Left renal pelvis (tissue), 4 donors: Measurements from ENCODE around the gene NUP107. TPM values are rescaled to one million over a fixed set of nuclear protein-coding genes. Genes with fewer than 3 reads are reported as not detected.
"Not testable (repeated sequence)": the region's sequence is repeated elsewhere in the genome, so short reads cannot be mapped to it uniquely, and the experiment has no call there.

Experiments used
- DNase-seq, 4 donors: peaks; one replicate each; pipeline ENCODE4 v3.0.0-alpha.2; 2013; ENCODE audit warnings: low read depth in 4 of 4, low spot score in 3 of 4
- polyA plus RNA-seq, 4 donors: library from polyadenylated mRNA; unstranded; fragments of 120-200 nt; gene quantifications; one replicate each; pipeline ENCODE4 v1.2.1, GENCODE V29; 2013; ENCODE audit not compliant: insufficient read length in 4 of 4

Gene NUP107
- 10 to 100 TPM; 59.0 to 81.0 (median 70.3) TPM for polyA plus RNA-seq

- DNase-seq: peak; percentile 95 to 97 (median 96)
These were observed at the start of gene NUP107 for GRCh38 chr12:68686595-68687521. Gene NUP107, plus strand, starts transcription at chr12:68686978. Its CDS starts 88 bp downstream, at chr12:68687066.

GRCh38 chr12:68637439-68637838, 49.3 kb upstream of the NUP107 start:
- not testable (repeated sequence) for DNase-seq

- DNase-seq: no peak
These were observed 48.6 kb upstream of the NUP107 start for GRCh38 chr12:68638171-68638570.

- DNase-seq: no peak
These were observed 47.9 kb upstream of the NUP107 start for GRCh38 chr12:68638721-68639395.

GRCh38 chr12:68639396-68639767, 47.4 kb upstream of the NUP107 start:
- no peak for DNase-seq

- no peak for DNase-seq
These were observed 45.6 kb upstream of the NUP107 start for GRCh38 chr12:68641138-68641537.

- no peak for DNase-seq
These were observed 40.3 kb upstream of the NUP107 start for GRCh38 chr12:68646484-68646883.

- no peak for DNase-seq
These were observed 39.3 kb upstream of the NUP107 start for GRCh38 chr12:68647507-68647906.

- no peak for DNase-seq
These were observed 38.6 kb upstream of the NUP107 start for GRCh38 chr12:68648179-68648578.

GRCh38 chr12:68665016-68665569, 21.7 kb upstream of the NUP107 start:
- no peak for DNase-seq

- no peak for DNase-seq
These were observed 19.5 kb upstream of the NUP107 start for GRCh38 chr12:68667291-68667690.

GRCh38 chr12:68667896-68668295, 18.9 kb upstream of the NUP107 start:
- no peak for DNase-seq

GRCh38 chr12:68671179-68671578, 15.6 kb upstream of the NUP107 start:
- no peak for DNase-seq

GRCh38 chr12:68673788-68674187, 13.0 kb upstream of the NUP107 start:
- DNase-seq: no peak

GRCh38 chr12:68674376-68674775, 12.4 kb upstream of the NUP107 start:
- no peak for DNase-seq

- DNase-seq: no peak
These were observed 11.5 kb upstream of the NUP107 start for GRCh38 chr12:68675101-68675842.

- DNase-seq: not testable (repeated sequence)
These were observed 9.9 kb upstream of the NUP107 start for GRCh38 chr12:68676854-68677253.

- no peak for DNase-seq
These were observed 550 bp upstream of the NUP107 start for GRCh38 chr12:68686262-68686594.

GRCh38 chr12:68695454-68695853, 8.7 kb downstream of the NUP107 start:
- DNase-seq: no peak

GRCh38 chr12:68699486-68699885, 12.7 kb downstream of the NUP107 start:
- DNase-seq: no peak

GRCh38 chr12:68727776-68728175, 41.0 kb downstream of the NUP107 start:
- no peak for DNase-seq
